Naive thymus-derived CD8-positive, alpha-beta T cell (primary cell): ENCODE measurements around the gene AGBL1. TPM values are rescaled to one million over a fixed set of nuclear protein-coding genes. Genes with fewer than 3 reads are reported as not detected.

Experiments
- ATAC-seq, 2 donors: fragments of 150-1000 bp; cut with Tn5 transposase in 1 of 2; sonication (Bioruptor Pico), chemical (Tn5 transposase) in 1 of 2; 1 replicate in 1 of 2; 2 replicates in 1 of 2; pipeline ENCODE4 v1.10.0; 2021; ENCODE audit warnings: mild to moderate bottlenecking in 2 of 2, moderate library complexity in 2 of 2
- POLR2A ChIA-PET: fragments of 350-600 bp; sonication (Branson Sonifier 250); formaldehyde crosslinking; loops from one replicate; lab custom pipeline; 2021; ENCODE audit warnings: antibody characterized with exemption; lab: Charles Lee
- DNase-seq, 10 donors: peaks; one replicate each; pipeline versions ENCODE4 v3.0.0 to v3.0.0-alpha.2; 2020 to 2022
- H3K27ac Mint-ChIP-seq, 10 donors: one replicate each; pipeline ENCODE4 v1.8.0; 2020 to 2022; ENCODE audit warnings: mild to moderate bottlenecking in 10 of 10, mixed read lengths in 10 of 10, moderate library complexity in 4 of 10, inconsistent platforms in 1 of 10
- H3K27me3 Mint-ChIP-seq, 5 donors: one replicate each; pipeline ENCODE4 v1.8.0; 2021 to 2022; ENCODE audit warnings: mixed read lengths in 5 of 5
- H3K36me3 Mint-ChIP-seq, 3 donors: one replicate each; pipeline ENCODE4 v1.8.0; 2020 to 2022; ENCODE audit warnings: mixed read lengths in 3 of 3, mild to moderate bottlenecking in 2 of 3, inconsistent platforms in 1 of 3
- H3K4me1 Mint-ChIP-seq, 4 donors: one replicate each; pipeline ENCODE4 v1.8.0; 2021 to 2022; ENCODE audit warnings: mixed read lengths in 4 of 4
- H3K4me3 Mint-ChIP-seq, 10 donors: one replicate each; pipeline ENCODE4 v1.8.0; 2020 to 2022; ENCODE audit warnings: mild to moderate bottlenecking in 10 of 10, mixed read lengths in 10 of 10, moderate library complexity in 6 of 10, inconsistent platforms in 1 of 10
- H3K9me3 Mint-ChIP-seq, 9 donors: one replicate each; pipeline ENCODE4 v1.8.0; 2020 to 2022; ENCODE audit warnings: mixed read lengths in 9 of 9, mild to moderate bottlenecking in 3 of 9, inconsistent platforms in 1 of 9, moderate library complexity in 1 of 9
- polyA plus RNA-seq, 3 donors: library from polyadenylated mRNA; unstranded; fragments of 300-500 nt; fragmentation: Illumina TruSeq; gene quantifications; one replicate each; pipeline ENCODE4 v1.2.3, GENCODE V29; 2021
- total RNA-seq, 8 experiments: library from RNA in 2 of 8; stranded (reverse) in 2 of 8; gene quantifications; one replicate each; pipeline ENCODE4 v1.2.3 and lab custom pipeline; 2021 to 2026

Gene AGBL1
- total and polyA plus RNA-seq, 5 experiments from 2014 or later: not detected

DNA sequence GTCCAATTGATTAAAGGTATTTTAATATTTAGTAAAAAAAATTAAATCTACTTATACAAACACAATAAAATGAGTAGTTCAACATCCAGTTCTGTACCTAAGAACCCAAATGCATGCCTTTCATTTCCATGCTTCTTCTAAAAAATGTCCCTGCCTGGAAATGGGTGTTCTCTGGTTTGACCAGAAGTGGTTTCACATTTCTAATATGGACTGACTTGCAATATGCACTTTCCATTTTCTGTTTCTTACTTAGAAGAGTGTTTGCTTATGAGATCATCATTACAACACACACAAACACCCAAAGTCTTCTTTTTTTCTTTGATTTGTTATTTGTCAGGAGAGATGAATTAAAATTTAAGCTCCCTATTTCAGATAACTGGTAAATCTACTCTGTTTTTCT is 879.6 kb downstream of the AGBL1 start:
- Mint-ChIP-seq H3K27ac (no peak overlapping the region), H3K4me1 (no peaks in the 10 kb centered on the region), H3K27me3 (peaks cover 0 to 6% (median 1%) of the 10 kb centered on the region in 5 donors), H3K4me3 (no peak overlapping the region), H3K9me3 (peaks cover 0 to 4% (median 0%) of the 10 kb centered on the region in 9 donors), H3K36me3 (no peaks in the 10 kb centered on the region)
- no peak for ATAC-seq
- POLR2A ChIA-PET: no interaction called here
- DNase-seq: no peak

GRCh38 chr15:86961669-86962068 is 882.0 kb downstream of the AGBL1 start:
- H3K4me3 Mint-ChIP-seq: no peak overlapping the region
- no peak for DNase-seq

GRCh38 chr15:86964271-86964670 is 884.6 kb downstream of the AGBL1 start:
- DNase-seq: no peak
- no peak overlapping the region for H3K4me3 Mint-ChIP-seq
- no peaks in the 10 kb centered on the region for H3K4me1 Mint-ChIP-seq
- POLR2A ChIA-PET: no interaction called here
- H3K27ac Mint-ChIP-seq: no peak overlapping the region
- peaks cover 0 to 3% (median 0%) of the 10 kb centered on the region in 5 donors for H3K27me3 Mint-ChIP-seq
- no peak for ATAC-seq
- no peaks in the 10 kb centered on the region for H3K36me3 Mint-ChIP-seq
- H3K9me3 Mint-ChIP-seq: peaks cover 0 to 8% (median 0%) of the 10 kb centered on the region in 9 donors

More at GRCh38 chr15:86961669-86962068, 882.0 kb downstream of the AGBL1 start:
- POLR2A ChIA-PET: no interaction called here
- Mint-ChIP-seq H3K27me3 (peaks cover 0 to 3% (median 0%) of the 10 kb centered on the region in 5 donors), H3K27ac (no peak overlapping the region), H3K36me3 (no peaks in the 10 kb centered on the region), H3K4me1 (no peaks in the 10 kb centered on the region), H3K9me3 (peaks cover 0 to 8% (median 0%) of the 10 kb centered on the region in 9 donors)
- no peak for ATAC-seq

DNA sequence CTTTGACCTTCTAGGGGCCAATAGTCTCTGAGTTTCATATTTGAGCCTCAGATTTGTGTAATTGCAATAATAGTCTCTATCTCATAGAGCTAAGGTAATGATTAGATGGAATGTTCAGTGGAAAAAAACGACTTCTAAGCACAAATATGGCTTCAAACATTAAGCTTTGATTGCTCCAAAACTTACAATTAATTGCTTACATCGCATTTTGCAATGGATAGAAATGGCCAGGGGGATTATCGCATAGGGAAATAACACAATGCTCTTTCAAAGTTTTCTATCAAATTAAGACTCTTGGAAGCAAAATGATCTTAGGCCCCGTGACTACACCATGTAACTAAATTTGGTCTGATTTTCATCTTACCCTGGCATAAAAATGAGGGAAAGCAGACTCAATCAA is 888.6 kb downstream of the AGBL1 start:
- Mint-ChIP-seq H3K36me3 (no peaks in the 10 kb centered on the region), H3K27ac (no peak overlapping the region), H3K9me3 (peaks cover 0 to 8% (median 0%) of the 10 kb centered on the region in 9 donors), H3K4me1 (no peaks in the 10 kb centered on the region), H3K27me3 (peaks cover 0 to 13% (median 5%) of the 10 kb centered on the region in 5 donors), H3K4me3 (no peak overlapping the region)
- ATAC-seq (no peak), DNase-seq (no peak)
- POLR2A ChIA-PET: no interaction called here

DNA sequence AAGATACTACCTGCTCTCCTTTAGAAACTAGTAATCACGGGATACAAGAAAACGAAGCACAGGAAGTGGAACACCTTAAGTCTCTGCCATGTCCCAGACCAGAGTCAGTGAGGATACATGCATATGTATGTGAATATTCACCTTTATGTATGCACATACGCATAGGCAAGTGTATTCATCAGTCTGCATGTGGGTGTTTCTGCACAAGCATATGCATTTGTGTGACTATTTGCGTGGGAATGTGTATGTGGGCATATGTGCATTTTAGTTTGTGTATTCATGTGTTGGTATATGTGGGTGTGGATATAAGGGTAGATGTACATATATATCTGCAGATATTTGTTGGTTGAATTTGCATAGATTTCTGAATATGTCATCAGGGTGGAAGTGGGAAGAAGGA is 889.7 kb downstream of the AGBL1 start:
- Mint-ChIP-seq H3K27ac (no peak overlapping the region), H3K9me3 (peaks cover 0 to 8% (median 0%) of the 10 kb centered on the region in 9 donors), H3K4me3 (no peak overlapping the region), H3K36me3 (no peaks in the 10 kb centered on the region), H3K4me1 (no peaks in the 10 kb centered on the region), H3K27me3 (peaks cover 0 to 13% (median 5%) of the 10 kb centered on the region in 5 donors)
- ATAC-seq (no peak), DNase-seq (no peak)
- POLR2A ChIA-PET: no interaction called here

- H3K4me1 Mint-ChIP-seq: no peaks in the 10 kb centered on the region
Measured at GRCh38 chr15:86973284-86973844, 893.7 kb downstream of the AGBL1 start.

GRCh38 chr15:86988033-86988432 is 908.4 kb downstream of the AGBL1 start:
- Mint-ChIP-seq H3K4me1 (no peaks in the 10 kb centered on the region), H3K36me3 (no peaks in the 10 kb centered on the region), H3K4me3 (no peak overlapping the region), H3K9me3 (peaks cover 0 to 4% (median 0%) of the 10 kb centered on the region in 9 donors), H3K27ac (no peak overlapping the region), H3K27me3 (peaks cover 3 to 22% (median 12%) of the 10 kb centered on the region in 5 donors)
- ATAC-seq (no peak), DNase-seq (no peak)
- POLR2A ChIA-PET: no interaction called here

More at GRCh38 chr15:86973284-86973844, 893.7 kb downstream of the AGBL1 start:
- H3K36me3 Mint-ChIP-seq: no peaks in the 10 kb centered on the region
- H3K9me3 Mint-ChIP-seq: peaks cover 0 to 3% (median 0%) of the 10 kb centered on the region in 9 donors
- POLR2A ChIA-PET: no interaction called here
- no peak for DNase-seq
- H3K27me3 Mint-ChIP-seq: peaks cover 0 to 13% (median 7%) of the 10 kb centered on the region in 5 donors
- H3K27ac Mint-ChIP-seq: no peak overlapping the region
- no peak for ATAC-seq
- H3K4me3 Mint-ChIP-seq: no peak overlapping the region

DNA sequence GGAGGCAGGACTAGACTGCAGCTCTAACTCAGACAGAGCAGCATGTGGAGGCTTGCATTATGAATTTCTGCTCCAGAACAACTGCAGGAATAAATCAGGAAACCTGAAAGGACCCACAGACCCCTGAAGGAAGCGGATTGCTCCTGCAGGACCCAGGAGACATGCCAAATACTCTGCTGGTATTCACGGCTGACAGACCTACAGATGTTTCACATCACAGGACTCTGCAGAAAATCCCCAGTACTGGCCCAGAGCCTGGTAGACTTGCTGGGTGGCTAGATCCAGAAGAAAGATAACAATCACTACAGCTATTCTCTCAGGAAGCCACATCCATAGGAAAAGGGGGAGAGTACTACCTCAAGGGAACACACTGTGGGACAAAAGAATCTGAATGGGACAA is 942.1 kb downstream of the AGBL1 start:
- POLR2A ChIA-PET: no interaction called here
- H3K27ac Mint-ChIP-seq: no peak overlapping the region
- peaks cover 0 to 31% (median 4%) of the 10 kb centered on the region in 3 donors for H3K36me3 Mint-ChIP-seq
- H3K4me3 Mint-ChIP-seq: no peak overlapping the region
- DNase-seq (no peak), ATAC-seq (no peak)
- H3K9me3 Mint-ChIP-seq: peaks cover 7 to 75% (median 27%) of the 10 kb centered on the region in 9 donors
- no peaks in the 10 kb centered on the region for H3K4me1 Mint-ChIP-seq
- H3K27me3 Mint-ChIP-seq: peaks cover 2 to 34% (median 10%) of the 10 kb centered on the region in 5 donors

DNA sequence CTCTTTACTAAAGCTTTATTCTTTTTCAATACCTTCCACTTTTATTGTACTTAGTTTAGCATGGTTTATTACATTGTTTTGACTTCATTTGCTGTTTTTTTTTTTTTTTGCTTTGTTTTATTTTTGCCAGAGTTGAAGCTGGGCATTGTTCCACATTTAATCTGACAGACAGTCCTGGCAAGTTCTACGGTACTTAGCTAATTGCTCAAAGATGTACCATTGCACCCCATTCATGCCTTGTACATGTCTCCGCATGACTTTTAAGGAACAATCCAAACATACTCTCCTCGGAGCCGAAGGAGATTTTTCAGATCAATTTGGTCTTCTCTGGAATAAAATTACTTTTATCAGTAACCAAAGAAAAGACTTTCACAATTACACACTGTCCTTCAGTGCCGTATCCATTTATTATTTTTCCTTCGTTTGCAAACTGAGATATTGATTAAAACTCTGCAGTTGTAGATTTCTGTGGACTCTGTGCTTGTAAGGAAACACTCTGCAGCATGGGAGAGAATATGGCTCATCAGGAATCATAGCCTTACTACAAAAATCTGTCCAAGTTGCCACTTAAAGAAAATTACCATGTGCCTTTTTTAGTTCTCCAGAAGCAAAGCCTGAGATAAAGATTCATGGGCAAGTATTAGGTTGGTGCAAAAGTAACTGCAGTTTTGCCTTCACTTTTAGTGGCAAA is 952.0 kb downstream of the AGBL1 start:
- Mint-ChIP-seq H3K4me1 (no peaks in the 10 kb centered on the region), H3K4me3 (no peak overlapping the region), H3K27ac (no peak overlapping the region), H3K36me3 (no peaks in the 10 kb centered on the region), H3K27me3 (peaks cover 0 to 26% (median 3%) of the 10 kb centered on the region in 5 donors), H3K9me3 (peaks cover 0 to 15% (median under 1%) of the 10 kb centered on the region in 9 donors)
- POLR2A ChIA-PET: no interaction called here
- ATAC-seq: no peak
- DNase-seq: no peak

DNA sequence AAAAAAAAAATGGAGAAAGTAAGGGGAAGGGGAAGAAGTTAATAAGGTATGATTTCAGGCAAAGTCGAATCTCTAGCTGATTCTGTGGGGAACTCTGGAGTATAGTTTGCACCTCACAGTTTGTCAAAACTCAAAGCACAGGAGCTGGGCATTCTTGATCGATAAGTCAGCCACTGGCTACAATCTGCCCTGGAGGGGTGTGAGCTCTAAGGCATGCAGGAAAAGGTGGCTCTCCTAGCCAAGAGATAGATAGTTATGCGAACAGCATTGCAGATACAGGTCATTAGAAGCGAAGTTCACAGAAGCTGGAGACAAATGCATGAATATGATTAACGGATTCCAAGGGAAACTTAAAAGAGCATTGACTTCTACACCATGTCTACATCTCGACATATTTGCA is 952.6 kb downstream of the AGBL1 start:
- ATAC-seq (no peak), DNase-seq (no peak)
- Mint-ChIP-seq H3K4me3 (no peak overlapping the region), H3K9me3 (peaks cover 0 to 9% (median 0%) of the 10 kb centered on the region in 9 donors), H3K4me1 (no peaks in the 10 kb centered on the region), H3K27ac (no peak overlapping the region), H3K27me3 (peaks cover 0 to 27% (median 3%) of the 10 kb centered on the region in 5 donors), H3K36me3 (no peaks in the 10 kb centered on the region)
- POLR2A ChIA-PET: no interaction called here

GRCh38 chr15:87033056-87033455 is 953.4 kb downstream of the AGBL1 start:
- ATAC-seq (no peak), DNase-seq (no peak)
- no peaks in the 10 kb centered on the region for H3K36me3 Mint-ChIP-seq
- POLR2A ChIA-PET: no interaction called here
- no peak overlapping the region for H3K4me3 Mint-ChIP-seq
- peaks cover 0 to 26% (median 3%) of the 10 kb centered on the region in 5 donors for H3K27me3 Mint-ChIP-seq
- H3K27ac Mint-ChIP-seq: no peak overlapping the region
- no peaks in the 10 kb centered on the region for H3K4me1 Mint-ChIP-seq
- H3K9me3 Mint-ChIP-seq: peaks cover 0 to 6% (median 0%) of the 10 kb centered on the region in 9 donors

DNA sequence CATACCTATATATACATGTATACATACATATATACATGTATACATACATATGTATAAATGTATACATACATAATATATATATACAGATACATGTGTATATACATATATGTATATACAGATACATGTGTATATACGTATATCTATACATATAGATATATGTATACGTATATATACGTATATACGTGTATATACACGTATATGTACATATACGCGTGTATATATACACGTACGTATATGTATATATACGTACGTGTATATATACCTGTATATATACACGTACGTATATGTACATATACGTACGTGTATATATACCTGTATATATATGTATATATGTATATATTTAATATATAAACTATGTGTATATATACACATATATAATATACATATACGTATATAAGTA is 955.2 kb downstream of the AGBL1 start:
- H3K4me3 Mint-ChIP-seq: no peak overlapping the region
- no peak overlapping the region for H3K27ac Mint-ChIP-seq

DNA sequence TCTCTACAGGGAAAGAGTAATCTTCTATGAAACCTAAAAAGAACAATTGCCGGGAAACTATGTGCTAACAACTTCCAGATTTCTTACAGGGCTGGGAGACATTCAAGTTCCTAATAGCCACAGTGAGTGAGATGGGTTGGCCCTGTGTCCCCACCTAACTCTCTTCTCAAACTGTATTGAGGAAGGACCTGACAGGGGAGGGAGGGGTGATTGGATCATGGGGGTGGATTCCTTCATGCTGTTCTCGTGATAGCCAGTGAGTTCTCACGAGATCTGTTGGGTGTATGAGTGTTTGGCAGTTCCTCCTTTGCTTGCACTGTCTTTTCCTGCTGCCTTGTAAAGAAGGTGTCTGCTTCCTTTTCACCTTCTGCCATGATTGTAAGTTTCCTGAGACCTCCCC is 958.7 kb downstream of the AGBL1 start:
- Mint-ChIP-seq H3K36me3 (no peaks in the 10 kb centered on the region), H3K27me3 (peaks cover 0 to 17% (median 1%) of the 10 kb centered on the region in 5 donors), H3K4me1 (no peaks in the 10 kb centered on the region), H3K27ac (no peak overlapping the region), H3K4me3 (no peak overlapping the region), H3K9me3 (peaks cover 0 to 6% (median 0%) of the 10 kb centered on the region in 9 donors)
- POLR2A ChIA-PET: no interaction called here
- DNase-seq: no peak
- no peak for ATAC-seq

More for the DNA sequence above, 955.2 kb downstream of the AGBL1 start:
- H3K4me1 Mint-ChIP-seq: no peaks in the 10 kb centered on the region
- H3K27me3 Mint-ChIP-seq: peaks cover 0 to 30% (median 3%) of the 10 kb centered on the region in 5 donors
- no peak for ATAC-seq
- DNase-seq: no peak
- H3K36me3 Mint-ChIP-seq: no peaks in the 10 kb centered on the region
- H3K9me3 Mint-ChIP-seq: peaks cover 0 to 6% (median 0%) of the 10 kb centered on the region in 9 donors
- POLR2A ChIA-PET: no interaction called here
